GM12872 (cell line): Measurements from ENCODE around the gene ACTN1.

Source experiments
- TF ChIP-seq, protein P1 (sequence below): IDR thresholded peaks from 3 replicates; pipeline ENCODE4 v1.5.1; 2011; ENCODE audit warnings: low read depth, mild to moderate bottlenecking, low read length, moderate library complexity; ENCODE audit not compliant: insufficient read depth

Gene ACTN1

DNA sequence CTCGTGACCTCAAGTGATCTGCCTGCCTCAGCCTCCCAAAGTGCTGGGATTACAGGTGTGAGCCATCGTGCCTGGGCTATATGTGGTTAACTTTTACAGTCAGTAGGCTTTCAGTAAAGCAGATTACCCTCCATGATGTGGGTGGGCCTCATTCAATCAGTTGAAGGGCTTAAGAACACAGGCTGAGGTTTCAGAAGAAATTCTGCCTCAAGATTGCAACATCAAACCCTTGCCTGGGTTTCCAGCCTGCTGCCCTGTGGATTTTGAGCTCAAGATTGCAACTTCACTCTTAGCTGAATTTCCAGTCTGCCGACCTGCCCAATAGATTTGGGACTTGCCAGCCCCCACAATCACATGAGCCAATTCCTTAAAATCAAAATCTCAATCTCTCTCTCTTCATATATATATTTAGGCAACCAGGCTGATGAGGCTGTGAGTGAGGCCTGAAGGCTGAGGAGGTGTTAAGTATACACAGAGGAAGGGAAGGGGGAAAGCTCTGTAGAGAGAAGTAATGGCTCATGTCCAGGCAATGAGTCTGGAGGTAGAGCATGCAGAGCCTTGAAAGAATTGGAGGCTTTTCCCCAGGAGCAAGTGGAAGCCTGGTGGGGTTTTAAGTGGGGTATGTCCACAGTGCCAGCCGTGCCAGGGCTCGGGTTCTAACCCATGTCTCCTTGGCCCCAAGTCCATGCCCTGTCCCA is 33.3 kb upstream of the ACTN1 start:
- TF ChIP-seq, protein P1, sequence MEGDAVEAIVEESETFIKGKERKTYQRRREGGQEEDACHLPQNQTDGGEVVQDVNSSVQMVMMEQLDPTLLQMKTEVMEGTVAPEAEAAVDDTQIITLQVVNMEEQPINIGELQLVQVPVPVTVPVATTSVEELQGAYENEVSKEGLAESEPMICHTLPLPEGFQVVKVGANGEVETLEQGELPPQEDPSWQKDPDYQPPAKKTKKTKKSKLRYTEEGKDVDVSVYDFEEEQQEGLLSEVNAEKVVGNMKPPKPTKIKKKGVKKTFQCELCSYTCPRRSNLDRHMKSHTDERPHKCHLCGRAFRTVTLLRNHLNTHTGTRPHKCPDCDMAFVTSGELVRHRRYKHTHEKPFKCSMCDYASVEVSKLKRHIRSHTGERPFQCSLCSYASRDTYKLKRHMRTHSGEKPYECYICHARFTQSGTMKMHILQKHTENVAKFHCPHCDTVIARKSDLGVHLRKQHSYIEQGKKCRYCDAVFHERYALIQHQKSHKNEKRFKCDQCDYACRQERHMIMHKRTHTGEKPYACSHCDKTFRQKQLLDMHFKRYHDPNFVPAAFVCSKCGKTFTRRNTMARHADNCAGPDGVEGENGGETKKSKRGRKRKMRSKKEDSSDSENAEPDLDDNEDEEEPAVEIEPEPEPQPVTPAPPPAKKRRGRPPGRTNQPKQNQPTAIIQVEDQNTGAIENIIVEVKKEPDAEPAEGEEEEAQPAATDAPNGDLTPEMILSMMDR: no peak

DNA sequence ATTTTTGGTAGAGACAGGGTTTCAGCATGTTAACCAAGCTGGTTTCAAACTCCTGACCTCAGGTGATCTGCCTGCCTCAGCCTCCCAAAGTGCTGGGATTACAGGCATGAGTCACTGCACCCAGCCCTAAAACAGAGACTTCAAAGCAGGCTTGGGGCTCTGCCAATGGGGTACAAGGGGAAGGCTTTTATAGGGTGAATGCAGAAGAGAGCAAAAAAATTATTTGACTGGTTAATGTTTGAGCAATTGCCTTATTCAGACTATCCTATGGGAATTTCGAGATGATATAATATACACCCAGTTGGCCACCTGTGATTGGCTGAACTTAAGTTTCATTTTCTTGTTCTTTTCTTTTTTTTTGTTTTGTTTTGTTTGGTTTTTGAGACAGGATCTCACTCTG is 31.5 kb upstream of the ACTN1 start:
- TF ChIP-seq, protein P1: no peak

DNA sequence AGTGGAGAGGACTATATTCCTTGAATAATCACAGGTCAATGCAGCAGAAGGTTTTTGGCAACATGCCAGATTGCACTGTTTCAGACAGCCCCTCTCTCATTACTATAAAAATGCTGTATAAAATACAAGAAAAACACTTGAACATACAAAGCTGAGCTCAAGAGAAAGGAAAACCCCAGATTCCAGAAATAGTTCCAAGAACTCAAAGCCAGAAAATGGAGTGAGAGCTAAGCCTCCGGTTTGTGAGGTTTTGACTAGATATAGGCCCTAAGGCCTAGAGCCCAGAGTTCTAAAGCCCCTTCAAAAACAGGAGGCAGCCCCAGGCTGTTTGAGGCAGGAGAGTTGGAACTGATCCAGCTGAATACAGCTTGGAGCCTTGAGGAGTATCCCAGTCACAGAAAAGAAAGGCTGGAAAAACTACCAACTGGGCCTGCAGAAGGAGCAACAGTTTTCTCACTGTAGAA is 29.4 kb upstream of the ACTN1 start:
- TF ChIP-seq, protein P1: no peak

DNA sequence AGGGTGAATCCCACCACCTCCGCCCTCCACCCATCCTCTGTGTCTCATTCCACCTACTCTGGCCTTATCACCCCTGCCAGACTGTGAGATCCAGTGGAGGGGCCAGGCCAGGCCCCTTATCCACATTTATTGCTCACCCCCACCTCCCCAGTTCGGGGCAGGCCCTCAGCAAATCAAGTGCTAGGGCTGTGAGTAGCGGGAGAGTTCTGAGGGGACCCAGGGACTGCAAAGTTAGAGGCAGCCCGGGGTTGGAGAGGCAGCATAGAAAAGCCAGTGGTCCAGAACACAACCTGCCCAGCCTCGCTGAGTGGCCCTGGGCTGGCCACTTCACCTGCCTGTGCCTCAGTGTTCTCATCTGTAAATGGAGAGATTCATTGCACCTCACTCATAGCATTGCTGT is 27.2 kb upstream of the ACTN1 start:
- TF ChIP-seq, protein P1: no peak

DNA sequence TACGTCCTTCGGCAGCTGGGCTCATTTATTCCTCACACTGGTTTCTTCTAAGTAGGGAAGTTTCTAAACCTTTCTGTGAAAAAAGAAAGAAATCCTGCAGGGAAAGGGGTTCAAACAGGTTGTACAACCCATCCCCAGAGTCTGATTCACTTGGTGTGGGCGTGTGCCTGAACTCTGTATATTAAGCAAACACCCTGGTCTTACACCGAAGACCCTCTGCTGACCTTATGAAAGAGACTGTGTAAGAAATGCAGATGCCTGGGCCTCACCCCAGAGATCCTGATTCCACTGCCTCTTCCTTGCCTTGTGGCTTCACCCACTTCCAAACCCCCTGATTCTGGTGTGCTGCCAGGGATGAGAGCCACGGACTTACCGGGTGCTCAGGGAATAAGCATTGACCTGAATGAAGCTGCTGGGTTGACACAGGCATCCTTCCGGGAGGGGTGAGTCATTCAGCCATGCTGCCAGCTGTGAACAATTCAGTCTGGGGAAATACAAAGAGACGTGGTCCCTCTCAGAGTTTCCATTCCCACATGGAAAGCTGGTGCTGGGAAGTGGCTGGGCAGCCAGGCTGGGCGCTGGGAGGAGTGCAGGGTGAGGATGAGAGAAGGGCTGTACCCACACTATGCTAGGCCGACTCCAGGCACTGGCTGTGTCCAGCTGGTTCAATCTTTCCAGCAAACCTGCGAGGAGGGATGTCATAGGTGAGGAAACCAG is 26.5 kb upstream of the ACTN1 start:
- TF ChIP-seq, protein P1: no peak

DNA sequence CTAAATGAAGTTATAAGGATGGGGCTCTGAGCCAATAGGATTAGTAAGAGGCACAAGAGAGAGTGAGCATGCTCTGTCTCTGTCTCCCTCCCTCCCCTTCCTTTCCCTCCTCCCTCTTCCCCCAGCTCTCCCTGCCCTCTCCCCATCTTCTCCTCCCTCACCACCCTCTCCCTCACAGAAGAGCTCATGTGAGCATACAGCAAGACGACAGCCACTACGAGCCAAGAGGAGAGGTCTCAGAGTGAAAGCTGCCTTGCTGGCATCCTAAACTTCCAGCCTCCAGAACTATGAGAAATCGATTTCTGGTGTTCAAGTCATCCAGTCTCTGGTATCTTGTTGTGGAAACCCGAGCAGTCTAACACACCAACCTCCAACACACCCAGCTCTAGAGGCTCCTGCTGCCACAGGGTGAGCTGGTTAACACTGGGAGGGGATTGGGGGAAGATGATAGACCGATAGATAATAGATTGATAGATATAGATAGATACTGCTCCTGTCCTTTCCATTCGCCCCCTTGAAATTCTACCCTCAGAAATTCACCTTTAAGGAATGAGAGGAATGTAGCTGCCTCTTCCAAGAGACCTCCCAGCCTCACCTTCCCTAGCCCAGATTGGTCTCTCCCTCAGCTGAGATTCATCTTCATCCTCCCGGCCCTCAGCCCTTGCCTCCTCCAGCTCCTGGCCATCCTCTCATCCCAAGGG is 25.8 kb upstream of the ACTN1 start:
- TF ChIP-seq, protein P1: no peak

DNA sequence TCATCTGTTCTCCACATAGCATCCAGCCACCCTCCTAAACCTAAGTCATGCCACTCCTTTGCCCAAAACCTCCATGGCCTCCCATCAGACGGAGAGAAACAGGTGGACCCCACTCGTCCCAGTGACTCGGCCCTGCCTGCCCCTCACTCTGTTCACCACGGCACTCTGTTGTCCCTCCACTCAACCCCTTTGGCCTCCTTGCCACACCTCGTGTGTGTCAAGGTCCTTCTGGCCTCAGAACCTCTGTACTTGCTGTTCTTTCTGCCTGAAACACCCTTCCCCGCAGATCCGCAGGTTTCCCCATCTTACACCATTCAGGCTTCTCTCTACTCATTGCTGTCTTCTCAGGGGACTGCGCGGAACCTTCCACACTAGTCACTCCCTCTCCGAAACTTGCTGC is 24.5 kb upstream of the ACTN1 start:
- TF ChIP-seq, protein P1: no peak
